HEK293 (cell line): ENCODE data around the gene STIL.

Experiments
- CTCF ChIA-PET: fragments of 350-600 bp; formaldehyde crosslinking; extraction: SDS; loops from one replicate; lab custom pipeline; 2021; ENCODE audit warnings: antibody characterized with exemption; lab: Yijun Ruan, JAX
- POLR2A ChIA-PET: fragments of 300-600 bp; formaldehyde crosslinking; extraction: SDS; loops from one replicate; lab custom pipeline; 2020; ENCODE audit warnings: antibody characterized with exemption, inconsistent platforms; lab: Yijun Ruan, JAX
- H3K27ac ChIP-seq: fragments of 200-500 bp; sonication (Bioruptor generic); 2 replicates; pipeline ENCODE4 v1.5.1; 2014; ENCODE audit warnings: low read depth, low read length, control low read depth, inconsistent platforms; ENCODE audit errors: extremely low read depth
- H3K36me3 ChIP-seq, 2 experiments: fragments of 200-500 bp in 1 of 2; sonication (Bioruptor generic) in 1 of 2; 1 replicate in 1 of 2; 2 replicates in 1 of 2; pipeline ENCODE4 v1.5.1; 2014 to 2017; ENCODE audit warnings: inconsistent platforms in 2 of 2, low read length in 2 of 2; ENCODE audit not compliant: control insufficient read depth in 2 of 2, insufficient read depth in 1 of 2
- H3K4me1 ChIP-seq: fragments of 200-500 bp; sonication (Bioruptor generic); 2 replicates; pipeline ENCODE4 v1.5.1; 2014; ENCODE audit warnings: mild to moderate bottlenecking, low read length, inconsistent platforms; ENCODE audit not compliant: control insufficient read depth, insufficient read depth
- H3K4me3 ChIP-seq: 2 replicates; pipeline ENCODE4 v1.5.1; 2011; ENCODE audit warnings: low read depth, mild to moderate bottlenecking, control low read depth, low read length, moderate library complexity
- H3K9me3 ChIP-seq: fragments of 200-500 bp; sonication (Bioruptor generic); 2 replicates; pipeline ENCODE4 v1.5.1; 2014; ENCODE audit warnings: low read depth, low read length, inconsistent platforms; ENCODE audit not compliant: control insufficient read depth, insufficient read depth
- BCL11A ChIP-seq: fragments of 450-650 bp; formaldehyde crosslinking; IDR thresholded peaks from 2 replicates; pipeline ENCODE4 v1.5.1; 2016; ENCODE audit warnings: low read depth, missing biosample characterization, missing genetic modification characterization
- FEZF1 ChIP-seq: fragments of 450-650 bp; formaldehyde crosslinking; IDR thresholded peaks from 2 replicates; pipeline ENCODE4 v1.5.1; 2016; ENCODE audit warnings: missing biosample characterization, missing genetic modification characterization
- HIC1 ChIP-seq: fragments of 450-650 bp; formaldehyde crosslinking; IDR thresholded peaks from 2 replicates; pipeline ENCODE4 v1.5.1; 2016; ENCODE audit warnings: missing biosample characterization, missing genetic modification characterization
- HOXC10 ChIP-seq: sonication (generic); formaldehyde crosslinking; IDR thresholded peaks from 2 replicates; pipeline ENCODE4 v1.8.1; 2023; ENCODE audit warnings: mild to moderate bottlenecking, missing genetic modification reagents
- KLF7 ChIP-seq: fragments of 450-650 bp; formaldehyde crosslinking; IDR thresholded peaks from 2 replicates; pipeline ENCODE4 v1.5.1; 2016; ENCODE audit warnings: missing biosample characterization, missing genetic modification characterization, borderline replicate concordance
- OSR2 ChIP-seq: fragments of 450-650 bp; formaldehyde crosslinking; IDR thresholded peaks from 2 replicates; pipeline ENCODE4 v1.5.1; 2016; ENCODE audit warnings: missing biosample characterization, missing genetic modification characterization
- OVOL3 ChIP-seq: fragments of 450-650 bp; formaldehyde crosslinking; IDR thresholded peaks from 2 replicates; pipeline ENCODE4 v1.5.1; 2016; ENCODE audit warnings: missing biosample characterization, missing genetic modification characterization
- SCRT1 ChIP-seq: fragments of 450-650 bp; formaldehyde crosslinking; IDR thresholded peaks from 2 replicates; pipeline ENCODE4 v1.5.1; 2016; ENCODE audit warnings: missing biosample characterization, missing genetic modification characterization, borderline replicate concordance
- SCRT2 ChIP-seq: fragments of 450-650 bp; formaldehyde crosslinking; IDR thresholded peaks from 2 replicates; pipeline ENCODE4 v1.5.1; 2016; ENCODE audit warnings: missing biosample characterization, missing genetic modification characterization
- SP2 ChIP-seq: fragments of 450-650 bp; formaldehyde crosslinking; IDR thresholded peaks from 2 replicates; pipeline ENCODE4 v1.5.1; 2016; ENCODE audit warnings: missing biosample characterization, missing genetic modification characterization
- TCF7L2 ChIP-seq: IDR thresholded peaks from 2 replicates; pipeline ENCODE4 v1.6.1; 2011; ENCODE audit warnings: low read depth, mild to moderate bottlenecking, inconsistent platforms, low read length, moderate library complexity, borderline replicate concordance
- YY1 ChIP-seq: fragments of 450-650 bp; formaldehyde crosslinking; IDR thresholded peaks from 2 replicates; pipeline ENCODE4 v1.5.1; 2018; ENCODE audit warnings: missing biosample characterization, missing genetic modification characterization
- ZBTB21 ChIP-seq: fragments of 450-650 bp; formaldehyde crosslinking; IDR thresholded peaks from 2 replicates; pipeline ENCODE4 v1.5.1; 2017; ENCODE audit warnings: missing biosample characterization, missing genetic modification characterization
- ZNF112 ChIP-seq: fragments of 450-650 bp; formaldehyde crosslinking; IDR thresholded peaks from 2 replicates; pipeline ENCODE4 v1.5.0; 2017; ENCODE audit warnings: missing biosample characterization, missing genetic modification characterization
- ZNF146 ChIP-seq: fragments of 450-650 bp; formaldehyde crosslinking; IDR thresholded peaks from 2 replicates; pipeline ENCODE4 v1.5.1; 2016; ENCODE audit warnings: missing biosample characterization, missing genetic modification characterization
- ZNF24 ChIP-seq: fragments of 450-650 bp; formaldehyde crosslinking; IDR thresholded peaks from 2 replicates; pipeline ENCODE4 v1.5.1; 2016; ENCODE audit warnings: missing biosample characterization, missing genetic modification characterization
- ZNF248 ChIP-seq: fragments of 450-650 bp; formaldehyde crosslinking; IDR thresholded peaks from 2 replicates; pipeline ENCODE4 v1.5.1; 2017; ENCODE audit warnings: missing biosample characterization, missing genetic modification characterization
- ZNF341 ChIP-seq: fragments of 450-650 bp; formaldehyde crosslinking; IDR thresholded peaks from 2 replicates; pipeline ENCODE4; 2016; ENCODE audit warnings: low read depth, missing biosample characterization, missing genetic modification characterization
- ZNF354C ChIP-seq: fragments of 450-650 bp; formaldehyde crosslinking; IDR thresholded peaks from 2 replicates; pipeline ENCODE4 v1.5.1; 2016; ENCODE audit warnings: missing biosample characterization, missing genetic modification characterization, low read depth, borderline replicate concordance
- ZNF423 ChIP-seq: fragments of 450-650 bp; formaldehyde crosslinking; IDR thresholded peaks from 2 replicates; pipeline ENCODE4 v1.5.1; 2016; ENCODE audit warnings: missing biosample characterization, missing genetic modification characterization
- ZNF473 ChIP-seq: fragments of 450-650 bp; formaldehyde crosslinking; IDR thresholded peaks from 2 replicates; pipeline ENCODE4 v1.5.1; 2017; ENCODE audit warnings: missing biosample characterization, missing genetic modification characterization
- ZNF514 ChIP-seq: fragments of 450-650 bp; formaldehyde crosslinking; IDR thresholded peaks from 2 replicates; pipeline ENCODE4 v1.5.1; 2016; ENCODE audit warnings: missing biosample characterization, missing genetic modification characterization
- ZNF529 ChIP-seq: fragments of 450-650 bp; formaldehyde crosslinking; IDR thresholded peaks from 2 replicates; pipeline ENCODE4 v1.5.1; 2017; ENCODE audit warnings: missing genetic modification characterization, missing biosample characterization; ENCODE audit not compliant: insufficient replicate concordance
- ZNF561 ChIP-seq: fragments of 450-650 bp; IDR thresholded peaks from 2 replicates; pipeline ENCODE4 v1.5.1; 2018; ENCODE audit warnings: missing biosample characterization, missing genetic modification characterization, borderline replicate concordance
- ZNF596 ChIP-seq: fragments of 450-650 bp; IDR thresholded peaks from 2 replicates; pipeline ENCODE4 v1.5.0; 2018; ENCODE audit warnings: missing biosample characterization, mild to moderate bottlenecking, missing genetic modification characterization, moderate library complexity
- ZNF707 ChIP-seq: fragments of 450-650 bp; formaldehyde crosslinking; IDR thresholded peaks from 2 replicates; pipeline ENCODE4 v1.5.1; 2016; ENCODE audit warnings: missing biosample characterization, missing genetic modification characterization
- ZNF768 ChIP-seq: fragments of 450-650 bp; formaldehyde crosslinking; IDR thresholded peaks from 2 replicates; pipeline ENCODE4 v1.5.1; 2018; ENCODE audit warnings: missing biosample characterization, mild to moderate bottlenecking, missing genetic modification characterization
- ZNF843 ChIP-seq: fragments of 450-650 bp; formaldehyde crosslinking; IDR thresholded peaks from 2 replicates; pipeline ENCODE4 v1.5.1; 2016; ENCODE audit warnings: missing biosample characterization, missing genetic modification characterization
- ZSCAN30 ChIP-seq: fragments of 450-650 bp; IDR thresholded peaks from 2 replicates; pipeline ENCODE4 v1.5.1; 2018; ENCODE audit warnings: missing biosample characterization, mild to moderate bottlenecking, missing genetic modification characterization, moderate library complexity
- ZXDB ChIP-seq: fragments of 450-650 bp; formaldehyde crosslinking; IDR thresholded peaks from 2 replicates; pipeline ENCODE4 v1.5.1; 2016; ENCODE audit warnings: missing biosample characterization, missing genetic modification characterization
- TF ChIP-seq, protein P1 (sequence below): fragments of 450-650 bp; formaldehyde crosslinking; IDR thresholded peaks from 2 replicates; pipeline ENCODE4 v1.5.1; 2016; ENCODE audit warnings: missing biosample characterization, missing genetic modification characterization

STIL gene

DNA sequence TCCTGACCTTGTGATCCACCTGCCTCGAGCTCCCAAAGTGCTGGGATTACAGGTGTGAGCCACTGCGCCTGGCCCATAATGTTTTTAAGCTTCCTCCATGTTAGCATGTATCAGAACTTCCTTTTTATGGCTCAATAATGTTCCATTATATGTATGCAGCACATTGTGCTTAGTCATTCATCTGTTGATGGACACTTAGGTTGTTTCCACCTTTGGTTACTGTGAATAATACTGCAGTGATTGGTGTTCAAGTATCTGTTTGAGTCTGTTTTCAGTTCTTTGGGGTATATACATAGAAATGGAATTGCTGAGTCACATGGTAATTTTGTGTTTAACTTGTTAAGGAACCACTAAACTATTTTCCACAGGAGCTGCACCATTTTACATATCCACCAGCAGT, 37.4 kb upstream of the STIL start:
- CTCF ChIA-PET, result interaction anchor here (0.7 to 1.0 kb wide), 2 partner anchors 38 to 375 kb away, joined by 3 read pairs; no protein-coding TSS in a partner anchor
- Histone ChIP-seq H3K4me1 (no peaks in the 10 kb centered on the region), H3K27ac (no peak overlapping the region), H3K4me3 (no peak overlapping the region), H3K36me3 (peaks cover 3% of the 10 kb centered on the region in 2 experiments; a peak in 2 of 3 replicates), H3K9me3 (no peaks in the 10 kb centered on the region)
- TF ChIP-seq SCRT1, result no peak
- peak; percentile 50; the same call in 1 of the 2 replicates for TF ChIP-seq SCRT2 (tag by site-specific recombination)
- no peak for TF ChIP-seq SP2
- TF ChIP-seq ZNF248 (tag by site-specific recombination), result no peak
- TF ChIP-seq ZNF707 (tag by site-specific recombination), result no peak
- TF ChIP-seq HOXC10 (CRISPR knock-in tag), result no peak
- 0 out of 2 replicates have a peak, but pooled peaks have one; percentile 20 for TF ChIP-seq ZNF24 (tag by site-specific recombination)
- TF ChIP-seq ZNF146 (tag by site-specific recombination), result peak; percentile 92
- no peak for TF ChIP-seq KLF7
- TF ChIP-seq ZNF354C, result no peak
- TF ChIP-seq TCF7L2, result no peak
- POLR2A ChIA-PET, result interaction anchor here (0.9 kb wide), 1 partner anchor 37 kb away, joined by 4 read pairs; the partner anchor contains the start of gene STIL

DNA sequence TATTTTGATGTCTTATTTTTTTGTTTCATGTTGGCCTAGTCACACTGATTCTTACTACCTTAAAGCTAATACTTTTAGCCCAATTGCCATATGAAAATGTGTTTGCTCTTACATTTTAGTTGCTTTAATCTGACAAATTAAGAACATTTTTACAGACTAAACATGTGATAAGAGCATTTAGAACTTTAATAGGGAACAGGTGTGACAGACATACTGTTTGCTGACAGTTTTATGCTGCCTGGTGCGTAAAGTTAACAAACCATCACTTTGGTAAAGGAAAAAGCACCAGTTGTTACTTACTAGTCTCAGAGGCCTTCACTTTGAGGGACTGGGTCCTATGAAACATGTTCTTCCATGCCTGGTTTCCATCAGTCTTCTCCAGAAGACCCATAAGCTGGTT, 34.3 kb upstream of the STIL start:
- H3K36me3 ChIP-seq, result peaks cover 6 to 12% of the 10 kb centered on the region in 2 experiments; a peak in 2 of 3 replicates
- TF ChIP-seq FEZF1 (tag by site-specific recombination) (0 out of 2 replicates have a peak, but pooled peaks have one; percentile 37), ZXDB (tag by site-specific recombination) (no peak), ZNF596 (tag by site-specific recombination) (no peak), ZNF561 (tag by site-specific recombination) (no peak), OVOL3 (tag by site-specific recombination) (peak; percentile 38; the same call in 1 of the 2 replicates), ZNF473 (tag by site-specific recombination) (no peak), ZNF514 (tag by site-specific recombination) (no peak), HIC1 (tag by site-specific recombination) (no peak), ZNF341 (no peak), ZNF423 (tag by site-specific recombination) (no peak), ZNF843 (tag by site-specific recombination) (0 out of 2 replicates have a peak, but pooled peaks have one; percentile 17), ZSCAN30 (0 out of 2 replicates have a peak, but pooled peaks have one; percentile 25), YY1 (tag by site-specific recombination) (no peak), ZNF768 (tag by site-specific recombination) (no peak), ZBTB21 (tag by site-specific recombination) (no peak), OSR2 (tag by site-specific recombination) (no peak), ZNF529 (tag by site-specific recombination) (no peak), ZNF112 (tag by site-specific recombination) (no peak), BCL11A (tag by site-specific recombination) (no peak)
- TF ChIP-seq, protein P1, sequence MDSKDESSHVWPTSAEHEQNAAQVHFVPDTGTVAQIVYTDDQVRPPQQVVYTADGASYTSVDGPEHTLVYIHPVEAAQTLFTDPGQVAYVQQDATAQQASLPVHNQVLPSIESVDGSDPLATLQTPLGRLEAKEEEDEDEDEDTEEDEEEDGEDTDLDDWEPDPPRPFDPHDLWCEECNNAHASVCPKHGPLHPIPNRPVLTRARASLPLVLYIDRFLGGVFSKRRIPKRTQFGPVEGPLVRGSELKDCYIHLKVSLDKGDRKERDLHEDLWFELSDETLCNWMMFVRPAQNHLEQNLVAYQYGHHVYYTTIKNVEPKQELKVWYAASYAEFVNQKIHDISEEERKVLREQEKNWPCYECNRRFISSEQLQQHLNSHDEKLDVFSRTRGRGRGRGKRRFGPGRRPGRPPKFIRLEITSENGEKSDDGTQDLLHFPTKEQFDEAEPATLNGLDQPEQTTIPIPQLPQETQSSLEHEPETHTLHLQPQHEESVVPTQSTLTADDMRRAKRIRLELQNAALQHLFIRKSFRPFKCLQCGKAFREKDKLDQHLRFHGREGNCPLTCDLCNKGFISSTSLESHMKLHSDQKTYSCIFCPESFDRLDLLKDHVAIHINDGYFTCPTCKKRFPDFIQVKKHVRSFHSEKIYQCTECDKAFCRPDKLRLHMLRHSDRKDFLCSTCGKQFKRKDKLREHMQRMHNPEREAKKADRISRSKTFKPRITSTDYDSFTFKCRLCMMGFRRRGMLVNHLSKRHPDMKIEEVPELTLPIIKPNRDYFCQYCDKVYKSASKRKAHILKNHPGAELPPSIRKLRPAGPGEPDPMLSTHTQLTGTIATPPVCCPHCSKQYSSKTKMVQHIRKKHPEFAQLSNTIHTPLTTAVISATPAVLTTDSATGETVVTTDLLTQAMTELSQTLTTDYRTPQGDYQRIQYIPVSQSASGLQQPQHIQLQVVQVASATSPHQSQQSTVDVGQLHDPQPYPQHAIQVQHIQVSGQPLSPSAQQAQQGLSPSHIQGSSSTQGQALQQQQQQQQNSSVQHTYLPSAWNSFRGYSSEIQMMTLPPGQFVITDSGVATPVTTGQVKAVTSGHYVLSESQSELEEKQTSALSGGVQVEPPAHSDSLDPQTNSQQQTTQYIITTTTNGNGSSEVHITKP (tag by site-specific recombination), result no peak

More for the DNA sequence above, 34.3 kb upstream of the STIL start:
- no peaks in the 10 kb centered on the region for H3K4me1 ChIP-seq
- no peaks in the 10 kb centered on the region for H3K9me3 ChIP-seq
- H3K4me3 ChIP-seq, result no peak overlapping the region
- no peak overlapping the region for H3K27ac ChIP-seq
- ChIA-PET CTCF (interaction anchor here (0.9 to 1.0 kb wide), 2 partner anchors 10 to 30 kb away, joined by 4 to 6 read pairs; no protein-coding TSS in a partner anchor), POLR2A (interaction anchor here (0.6 to 1.1 kb wide), 2 partner anchors 10 to 34 kb away, joined by 3 to 6 read pairs; partner anchors contain the start of gene STIL)
